SK-N-SH (cell line): Measurements from ENCODE around the gene MYRF. TPM values are rescaled to one million over a fixed set of nuclear protein-coding genes. Genes with fewer than 3 reads are reported as not detected.

ENCODE experiments used
- CTCF ChIA-PET: fragments of 300-600, 350-600 bp; formaldehyde crosslinking; extraction: SDS; loops from one replicate; lab custom pipeline; 2021; lab: Yijun Ruan, JAX
- POLR2A ChIA-PET: fragments of 350-600 bp; sonication (Branson Sonifier 250); formaldehyde crosslinking; extraction: SDS; loops from one replicate; lab custom pipeline; 2020; ENCODE audit warnings: antibody characterized with exemption, inconsistent platforms; lab: Yijun Ruan, JAX
- DNase-seq: peaks from one replicate; pipeline ENCODE4 v3.0.0; 2012
- H2AFZ ChIP-seq: fragments of 200-600 bp; sonication (generic); 2 replicates; pipeline ENCODE4 v1.8.1; 2016; ENCODE audit warnings: antibody characterized with exemption, mild to moderate bottlenecking, low read depth
- H3F3A ChIP-seq: fragments of 200-600 bp; sonication (generic); replicated peaks from 2 replicates; pipeline ENCODE3; 2016; ENCODE audit warnings: antibody characterized with exemption, mild to moderate bottlenecking; ENCODE audit not compliant: insufficient read depth
- H3K27ac ChIP-seq, 2 experiments: fragments of 200-500 bp in 1 of 2; fragments of 200-600 bp in 1 of 2; sonication (Bioruptor generic) in 1 of 2; sonication (generic), shearing (Covaris generic) in 1 of 2; 2 replicates each; pipeline versions ENCODE4 v1.5.1 to v1.6.1; 2014 to 2016; ENCODE audit warnings: low read depth in 2 of 2, inconsistent platforms in 1 of 2, low read length in 1 of 2, mild to moderate bottlenecking in 1 of 2, mixed read lengths in 1 of 2
- H3K27me3 ChIP-seq: fragments of 200-600 bp; sonication (generic), shearing (Covaris generic); 2 replicates; pipeline ENCODE4 v1.6.1; 2016; ENCODE audit warnings: mixed run types; ENCODE audit not compliant: insufficient read depth
- H3K36me3 ChIP-seq, 2 experiments: fragments of 200-500 bp in 1 of 2; fragments of 200-600 bp in 1 of 2; sonication (Bioruptor generic) in 1 of 2; sonication (generic) in 1 of 2; replicated peaks in 1 of 2; 2 replicates each; pipeline versions ENCODE3 to v1.5.1; 2014 to 2016; ENCODE audit warnings: low read length in 1 of 2, mild to moderate bottlenecking in 1 of 2; ENCODE audit not compliant: insufficient read depth in 2 of 2, control insufficient read depth in 1 of 2
- H3K4me1 ChIP-seq, 2 experiments: fragments of 200-500 bp in 1 of 2; fragments of 200-600 bp in 1 of 2; sonication (Bioruptor generic) in 1 of 2; sonication (generic), shearing (Covaris generic) in 1 of 2; 2 replicates each; pipeline versions ENCODE4 v1.5.1 to v1.6.1; 2014 to 2016; ENCODE audit warnings: low read depth in 1 of 2, low read length in 1 of 2, mixed run types in 1 of 2; ENCODE audit not compliant: insufficient read depth in 2 of 2, control insufficient read depth in 1 of 2
- H3K4me2 ChIP-seq: fragments of 200-600 bp; sonication (generic), shearing (Covaris generic); 2 replicates; pipeline ENCODE4 v1.6.1; 2017; ENCODE audit warnings: mixed run types
- H3K4me3 ChIP-seq, 2 experiments: fragments of 200-500 bp in 1 of 2; fragments of 200-600 bp in 1 of 2; sonication (Bioruptor generic) in 1 of 2; sonication (generic), shearing (Covaris generic) in 1 of 2; 2 replicates each; pipeline versions ENCODE4 v1.5.1 to v1.8.1; 2014 to 2016; ENCODE audit warnings: low read depth in 2 of 2, inconsistent platforms in 1 of 2, low read length in 1 of 2, mild to moderate bottlenecking in 1 of 2, mixed read lengths in 1 of 2, moderate library complexity in 1 of 2
- H3K79me2 ChIP-seq: fragments of 200-600 bp; sonication (generic); 2 replicates; pipeline ENCODE4 v1.8.1; 2017; ENCODE audit warnings: mild to moderate bottlenecking; ENCODE audit not compliant: insufficient read depth
- H3K9ac ChIP-seq: fragments of 200-600 bp; sonication (generic); 2 replicates; pipeline ENCODE4 v1.6.1; 2017; ENCODE audit warnings: mixed run types
- H3K9me2 ChIP-seq: fragments of 200-600 bp; sonication (generic); 2 replicates; pipeline ENCODE4 v1.6.1; 2017; ENCODE audit warnings: mixed run types
- H3K9me3 ChIP-seq: fragments of 200-600 bp; sonication (generic); 2 replicates; pipeline ENCODE4 v1.6.1; 2017; ENCODE audit warnings: mixed run types, mild to moderate bottlenecking, moderate library complexity
- H4K20me1 ChIP-seq: fragments of 200-600 bp; sonication (generic); 2 replicates; pipeline ENCODE4 v1.6.1; 2017; ENCODE audit warnings: mild to moderate bottlenecking, mixed run types; ENCODE audit not compliant: insufficient read depth
- CHD2 ChIP-seq: fragments of 150-350 bp; IDR thresholded peaks from 2 replicates; pipeline ENCODE4 v1.6.1; 2018; ENCODE audit warnings: low read length; ENCODE audit not compliant: partially characterized antibody
- CTCF ChIP-seq: fragments of 200-600 bp; sonication (generic); IDR thresholded peaks from 2 replicates; pipeline ENCODE4 v1.6.1; 2017; ENCODE audit warnings: antibody characterized with exemption, mild to moderate bottlenecking, moderate library complexity
- EZH2phosphoT487 ChIP-seq: fragments of 200-600 bp; sonication (generic); IDR thresholded peaks from 2 replicates; pipeline ENCODE4 v1.6.1; 2017; ENCODE audit warnings: low read depth, mixed run types, mild to moderate bottlenecking, antibody characterized with exemption, moderate library complexity, borderline replicate concordance
- FOSL2 ChIP-seq: IDR thresholded peaks from 2 replicates; pipeline ENCODE4 v1.4.0; 2012; ENCODE audit warnings: low read depth, mild to moderate bottlenecking, moderate library complexity, borderline replicate concordance
- FOXJ3 ChIP-seq: sonication (generic); formaldehyde crosslinking; IDR thresholded peaks from 2 replicates; pipeline ENCODE4 v1.5.1; 2020; ENCODE audit warnings: mild to moderate bottlenecking, missing genetic modification reagents
- FOXM1 ChIP-seq: IDR thresholded peaks from 2 replicates; pipeline ENCODE4 v1.4.0; 2012; ENCODE audit warnings: low read depth, mild to moderate bottlenecking
- GATA2 ChIP-seq: sonication (generic); formaldehyde crosslinking; IDR thresholded peaks from 2 replicates; pipeline ENCODE4 v1.5.0; 2020; ENCODE audit warnings: mild to moderate bottlenecking, missing genetic modification reagents
- IRF3 ChIP-seq: fragments of 150-350 bp; IDR thresholded peaks from 2 replicates; pipeline ENCODE4 v1.6.1; 2016; ENCODE audit warnings: mild to moderate bottlenecking, low read depth, low read length
- NFIC ChIP-seq: IDR thresholded peaks from 2 replicates; pipeline ENCODE4 v1.4.0; 2012; ENCODE audit warnings: borderline replicate concordance
- POLR2AphosphoS5 ChIP-seq: IDR thresholded peaks from 2 replicates; pipeline ENCODE4 v1.6.1; 2012; ENCODE audit warnings: low read depth, low read length
- RAD21 ChIP-seq: IDR thresholded peaks from 2 replicates; pipeline ENCODE4 v1.6.1; 2012; ENCODE audit warnings: mild to moderate bottlenecking, low read length
- REST ChIP-seq: IDR thresholded peaks from 2 replicates; pipeline ENCODE4 v1.6.1; 2012; ENCODE audit warnings: mild to moderate bottlenecking, low read depth, low read length, moderate library complexity
- RXRA ChIP-seq: IDR thresholded peaks from 2 replicates; pipeline ENCODE4 v1.4.0; 2012; ENCODE audit warnings: low read depth, mild to moderate bottlenecking, borderline replicate concordance
- SIN3A ChIP-seq: IDR thresholded peaks from 2 replicates; pipeline ENCODE4 v1.6.1; 2012; ENCODE audit warnings: low read depth, mild to moderate bottlenecking, low read length, moderate library complexity, borderline replicate concordance
- SMC3 ChIP-seq: IDR thresholded peaks from 2 replicates; pipeline ENCODE4 v1.6.1; 2012; ENCODE audit warnings: low read depth, low read length, improper control_type of control experiment
- TCF12 ChIP-seq: IDR thresholded peaks from 2 replicates; pipeline ENCODE4 v1.4.0; 2012
- ZBTB33 ChIP-seq: IDR thresholded peaks from 2 replicates; pipeline ENCODE4 v1.4.0; 2012; ENCODE audit warnings: low read depth, borderline replicate concordance
- WGBS: methylation state at CpG from one replicate; pipeline ENCODE4 v1.1.6; 2017; ENCODE audit warnings: low lambda C conversion rate; 5-methylcytosine and 5-hydroxymethylcytosine counted together
- polyA plus RNA-seq, 3 experiments: library from polyadenylated mRNA; depleted of rRNA; stranded (reverse); fragments of >200 nt; gene quantifications; 2 replicates each; pipeline ENCODE4 v1.2.3, GENCODE V29; 2012

Gene MYRF
- polyA plus RNA-seq, 1 of the 3 experiments (the other 2 are of a cell fraction): 2.8 TPM

- no peak for TF ChIP-seq IRF3
- TF ChIP-seq GATA2 (CRISPR knock-in tag): no peak
- TF ChIP-seq RXRA: no peak
- no peak for TF ChIP-seq CTCF
- TF ChIP-seq TCF12: no peak
These were observed 39.4 kb downstream of the MYRF start (continued) for GRCh38 chr11:61791737-61792309.

- Histone ChIP-seq H4K20me1 (no peaks in the 10 kb centered on the region; the same call in 1 of the 2 replicates), H3K79me2 (peaks cover 77% of the 10 kb centered on the region), H3K9me2 (no peaks in the 10 kb centered on the region), H3K9me3 (no peaks in the 10 kb centered on the region), H3K4me3 (peak within 1 kb of the TSS; percentile 95 to 98), H2AFZ (peak within 1 kb of the TSS; percentile 85), H3K4me1 (peaks cover 5 to 19% of the 10 kb centered on the region in 2 experiments; a peak in 3 of 4 replicates), H3K27me3 (no peaks in the 10 kb centered on the region), H3K9ac (peak within 1 kb of the TSS; percentile 99), H3K4me2 (peak within 1 kb of the TSS; percentile 91), H3K36me3 (peaks cover 18 to 45% of the 10 kb centered on the region in 2 experiments), H3F3A (peaks cover 21% of the 10 kb centered on the region), H3K27ac (peak within 1 kb of the TSS; percentile 99 to 100)
- peak; percentile 88 for DNase-seq
- 2% methylated on average over 39 of the region's 61 CpGs for WGBS
- ChIA-PET POLR2A (interaction anchor here (0.7 to 2.3 kb wide), 17 partner anchors 9 to 430 kb away, joined by 3 to 47 read pairs (median 4); partner anchors contain the start of genes FADS1, FADS2 and TMEM138), CTCF (interaction anchor here (0.9 to 12.0 kb wide), 14 partner anchors 11 to 315 kb away, joined by 3 to 285 read pairs (median 4); partner anchors contain the start of genes FADS1 and MYRF)
- TF ChIP-seq REST (peak; percentile 42; the same call in 1 of the 2 replicates), NFIC (peak; percentile 0; the same call in 1 of the 2 replicates), ZBTB33 (no peak), FOXM1 (no peak), FOXJ3 (no peak), SMC3 (no peak), CTCF (no peak), RAD21 (no peak), POLR2AphosphoS5 (peak; percentile 88; the same call in 1 of the 2 replicates), EZH2phosphoT487 (no peak), CHD2 (peak; percentile 62), SIN3A (peak; percentile 91), FOSL2 (no peak; the same call in 1 of the 2 replicates)
These were observed 40.1 kb downstream of the MYRF start, which contains the start of the genes FEN1 and TMEM258 for GRCh38 chr11:61792310-61793082. FEN1 (plus strand) TSS chr11:61792911; CDS start chr11:61795362, 2,451 bp downstream. TMEM258 (minus strand) TSS chr11:61792599; CDS start chr11:61792558, 41 bp downstream.
